Neural cell (in vitro differentiated cells): ENCODE measurements around the gene MTA1. TPM values are rescaled to one million over a fixed set of nuclear protein-coding genes. Genes with fewer than 3 reads are reported as not detected.

Source experiments
- H2AFZ ChIP-seq: fragments of 200-600, 300-800 bp; sonication (generic), shearing (Covaris generic); 2 replicates; pipeline ENCODE4 v1.6.0; 2014; ENCODE audit warnings: low read depth, mild to moderate bottlenecking, antibody characterized with exemption, low read length, moderate library complexity
- H3F3A ChIP-seq: fragments of 200-600 bp; shearing (Covaris generic); 2 replicates; pipeline ENCODE4 v1.6.1; 2016; ENCODE audit warnings: mild to moderate bottlenecking, moderate library complexity, mixed read lengths, antibody characterized with exemption, low read length; ENCODE audit not compliant: insufficient read depth, poor library complexity, severe bottlenecking
- H3K27ac ChIP-seq: fragments of 200-600, 300-800 bp; sonication (generic), shearing (Covaris generic); 2 replicates; pipeline ENCODE4 v1.5.1; 2014; ENCODE audit warnings: mild to moderate bottlenecking, low read length, moderate library complexity
- H3K27me3 ChIP-seq: fragments of 300-800, 200-600 bp; sonication (generic), shearing (Covaris generic); 2 replicates; pipeline ENCODE4 v1.6.0; 2014; ENCODE audit warnings: mild to moderate bottlenecking, low read depth, low read length, moderate library complexity; ENCODE audit not compliant: insufficient read depth
- H3K36me3 ChIP-seq: fragments of 300-800, 200-600 bp; sonication (generic), shearing (Covaris generic); 2 replicates; pipeline ENCODE4 v1.5.1; 2014; ENCODE audit warnings: mild to moderate bottlenecking, antibody characterized with exemption, low read length, moderate library complexity; ENCODE audit not compliant: insufficient read depth
- H3K4me2 ChIP-seq: fragments of 300-800, 200-600 bp; sonication (generic), shearing (Covaris generic); 2 replicates; pipeline ENCODE4 v1.6.0; 2014; ENCODE audit warnings: mild to moderate bottlenecking, low read length
- H3K4me3 ChIP-seq: fragments of 300-800, 200-600 bp; sonication (generic), shearing (Covaris generic); 2 replicates; pipeline ENCODE4 v1.5.1; 2014; ENCODE audit warnings: mild to moderate bottlenecking, low read length, moderate library complexity
- H3K79me2 ChIP-seq: fragments of 200-600 bp; shearing (Covaris generic); replicated peaks from 2 replicates; pipeline ENCODE4 v1.6.0; 2014; ENCODE audit warnings: mild to moderate bottlenecking, low read length, moderate library complexity; ENCODE audit not compliant: insufficient read depth
- H3K9ac ChIP-seq: fragments of 300-800, 200-600 bp; sonication (generic), shearing (Covaris generic); 2 replicates; pipeline ENCODE4 v1.6.1; 2016; ENCODE audit warnings: mild to moderate bottlenecking, low read length, mixed read lengths
- H3K9me2 ChIP-seq: fragments of 200-600 bp; shearing (Covaris generic); 2 replicates; pipeline ENCODE4 v1.6.1; 2016; ENCODE audit warnings: mild to moderate bottlenecking, low read length, mixed read lengths; ENCODE audit not compliant: insufficient read depth
- H3K9me3 ChIP-seq: fragments of 200-600, 300-800 bp; sonication (generic), shearing (Covaris generic); 2 replicates; pipeline ENCODE4 v1.6.1; 2016; ENCODE audit warnings: mild to moderate bottlenecking, mixed run types, low read length, moderate library complexity, mixed read lengths
- H4K20me1 ChIP-seq: fragments of 200-600 bp; shearing (Covaris generic); 2 replicates; pipeline ENCODE4 v1.6.1; 2016; ENCODE audit warnings: mild to moderate bottlenecking, mixed run types; ENCODE audit not compliant: insufficient read depth
- CTCF ChIP-seq: fragments of 450-650 bp; IDR thresholded peaks from 2 replicates; pipeline ENCODE4 v1.5.1; 2014; ENCODE audit warnings: antibody characterized with exemption, mild to moderate bottlenecking, moderate library complexity; ENCODE audit not compliant: poor library complexity, severe bottlenecking
- EP300 ChIP-seq: fragments of 450-650 bp; conservative IDR thresholded peaks from 2 replicates; pipeline ENCODE4 v1.6.1; 2014; ENCODE audit warnings: antibody characterized with exemption, mild to moderate bottlenecking, moderate library complexity; ENCODE audit not compliant: poor library complexity, severe bottlenecking
- EZH2 ChIP-seq: fragments of 200-600, 300-800 bp; shearing (Covaris generic), sonication (generic); IDR thresholded peaks from 2 replicates; pipeline ENCODE4 v1.6.1; 2014; ENCODE audit warnings: antibody characterized with exemption, low read length, borderline replicate concordance, mild to moderate bottlenecking; ENCODE audit not compliant: insufficient read depth, poor library complexity, severe bottlenecking
- MXI1 ChIP-seq: fragments of 450-650 bp; conservative IDR thresholded peaks from 2 replicates; pipeline ENCODE4 v1.6.1; 2014; ENCODE audit warnings: antibody characterized with exemption, mild to moderate bottlenecking; ENCODE audit not compliant: poor library complexity, severe bottlenecking
- POLR2AphosphoS5 ChIP-seq: IDR thresholded peaks from 2 replicates; pipeline ENCODE4 v1.6.1; 2012
- RAD21 ChIP-seq: fragments of 450-650 bp; conservative IDR thresholded peaks from 2 replicates; pipeline ENCODE4 v1.6.1; 2014; ENCODE audit warnings: antibody characterized with exemption, mild to moderate bottlenecking, moderate library complexity
- REST ChIP-seq: IDR thresholded peaks from 2 replicates; pipeline ENCODE4 v1.6.1; 2012; ENCODE audit warnings: borderline replicate concordance
- SMC3 ChIP-seq: fragments of 450-650 bp; conservative IDR thresholded peaks from 2 replicates; pipeline ENCODE4 v1.6.1; 2014; ENCODE audit warnings: antibody characterized with exemption, mild to moderate bottlenecking, moderate library complexity; ENCODE audit not compliant: poor library complexity
- TAF1 ChIP-seq: IDR thresholded peaks from 2 replicates; pipeline ENCODE4 v1.6.1; 2012; ENCODE audit warnings: low read depth
- polyA plus RNA-seq: library from polyadenylated mRNA; depleted of rRNA; stranded (reverse); fragments of >200 nt; gene quantifications from 2 replicates; pipeline ENCODE4 v1.2.3, GENCODE V29; 2014

The MTA1 gene
- polyA plus RNA-seq, 1 donor from 2014 or later = 94.0 TPM

GRCh38 chr14:105503935-105504692, 84.5 kb downstream of the MTA1 start:
- Histone ChIP-seq H3K36me3 (no peaks in the 10 kb centered on the region), H3K9me3 (no peaks in the 10 kb centered on the region), H3K79me2 (no peaks in the 10 kb centered on the region), H3F3A (no peaks in the 10 kb centered on the region), H3K9me2 (no peaks in the 10 kb centered on the region), H3K27me3 (no peaks in the 10 kb centered on the region), H3K27ac (no peak overlapping the region), H3K4me2 (no peak overlapping the region), H3K4me3 (no peak overlapping the region), H3K9ac (no peak overlapping the region), H4K20me1 (no peaks in the 10 kb centered on the region), H2AFZ (no peak overlapping the region)
- no peak for TF ChIP-seq EP300
- TF ChIP-seq EZH2 = no peak
- TF ChIP-seq MXI1 = no peak
- no peak for TF ChIP-seq CTCF
- no peak for TF ChIP-seq TAF1
- TF ChIP-seq RAD21 = no peak
- TF ChIP-seq SMC3 = no peak
- no peak for TF ChIP-seq POLR2AphosphoS5
- TF ChIP-seq REST = no peak

- Histone ChIP-seq H3K27me3 (no peaks in the 10 kb centered on the region), H3K9me3 (no peaks in the 10 kb centered on the region), H3K79me2 (no peaks in the 10 kb centered on the region), H3K4me2 (no peak overlapping the region), H3K9me2 (no peaks in the 10 kb centered on the region), H3K27ac (no peak overlapping the region), H3K4me3 (no peak overlapping the region), H2AFZ (no peak overlapping the region), H3K9ac (no peak overlapping the region), H3K36me3 (no peaks in the 10 kb centered on the region), H3F3A (no peaks in the 10 kb centered on the region), H4K20me1 (no peaks in the 10 kb centered on the region)
- TF ChIP-seq CTCF (no peak), REST (no peak), MXI1 (no peak), POLR2AphosphoS5 (no peak), TAF1 (no peak), EZH2 (no peak), EP300 (no peak), RAD21 (no peak), SMC3 (no peak)
Measured at GRCh38 chr14:105505101-105505500, 85.5 kb downstream of the MTA1 start.
